ENCODE data around the gene PPM1F.

PPM1F gene

GRCh38 chr22:21961886-21962654 lies 9.4 kb upstream of the PPM1F start (continued):
- no peak for TF ChIP-seq ZNF70 (CRISPR knock-in tag; IDR thresholded peaks at IDR 0.05)
- TF ChIP-seq CSDC2 (CRISPR knock-in tag; IDR thresholded peaks at IDR 0.05), result no peak
- TF ChIP-seq OSR1 (CRISPR knock-in tag; IDR thresholded peaks at IDR 0.05), result no peak
- TF ChIP-seq ZNF565 (CRISPR knock-in tag; conservative IDR thresholded peaks at IDR 0.05; ENCODE audit: low read depth), result no peak
- no peak for TF ChIP-seq CREB5 (CRISPR knock-in tag; IDR thresholded peaks at IDR 0.05; ENCODE audit: low read depth)

DNA sequence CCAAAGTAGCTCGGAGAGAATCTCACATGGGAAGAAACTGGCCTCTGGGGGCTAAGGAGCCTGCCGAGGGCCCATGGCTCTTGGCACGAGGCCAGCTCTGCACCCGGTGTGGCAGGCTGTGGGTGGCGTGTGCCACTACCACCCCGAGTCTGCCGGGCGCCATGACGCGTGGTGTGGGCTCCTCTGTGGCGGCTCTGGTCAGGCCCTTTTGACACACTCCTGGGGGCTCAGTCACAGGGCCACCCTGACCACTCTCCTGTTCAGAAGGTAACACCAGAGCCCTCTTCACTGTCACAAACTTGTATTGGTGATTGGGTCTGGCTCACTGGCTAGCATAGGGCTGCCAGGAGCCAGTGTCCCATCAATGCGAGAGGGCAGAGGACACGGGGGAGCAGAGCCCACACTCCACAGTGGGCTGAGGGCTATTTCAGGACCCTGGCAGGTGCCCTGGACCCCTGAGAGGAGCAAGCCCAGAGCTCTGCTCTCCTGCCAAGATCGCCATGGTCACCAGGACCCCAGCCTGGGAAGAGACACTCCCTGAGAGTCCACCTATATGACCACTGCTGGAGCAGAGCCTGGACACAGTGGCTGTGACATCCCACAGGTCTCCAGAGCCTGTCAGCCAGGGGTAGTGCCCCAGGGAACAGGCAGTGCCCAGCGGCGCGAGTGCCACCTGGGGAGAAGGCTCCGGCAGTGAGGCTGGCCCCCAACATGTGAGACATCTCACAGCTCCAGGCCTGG lies 8.6 kb upstream of the PPM1F start:
- no peak for ATAC-seq

DNA sequence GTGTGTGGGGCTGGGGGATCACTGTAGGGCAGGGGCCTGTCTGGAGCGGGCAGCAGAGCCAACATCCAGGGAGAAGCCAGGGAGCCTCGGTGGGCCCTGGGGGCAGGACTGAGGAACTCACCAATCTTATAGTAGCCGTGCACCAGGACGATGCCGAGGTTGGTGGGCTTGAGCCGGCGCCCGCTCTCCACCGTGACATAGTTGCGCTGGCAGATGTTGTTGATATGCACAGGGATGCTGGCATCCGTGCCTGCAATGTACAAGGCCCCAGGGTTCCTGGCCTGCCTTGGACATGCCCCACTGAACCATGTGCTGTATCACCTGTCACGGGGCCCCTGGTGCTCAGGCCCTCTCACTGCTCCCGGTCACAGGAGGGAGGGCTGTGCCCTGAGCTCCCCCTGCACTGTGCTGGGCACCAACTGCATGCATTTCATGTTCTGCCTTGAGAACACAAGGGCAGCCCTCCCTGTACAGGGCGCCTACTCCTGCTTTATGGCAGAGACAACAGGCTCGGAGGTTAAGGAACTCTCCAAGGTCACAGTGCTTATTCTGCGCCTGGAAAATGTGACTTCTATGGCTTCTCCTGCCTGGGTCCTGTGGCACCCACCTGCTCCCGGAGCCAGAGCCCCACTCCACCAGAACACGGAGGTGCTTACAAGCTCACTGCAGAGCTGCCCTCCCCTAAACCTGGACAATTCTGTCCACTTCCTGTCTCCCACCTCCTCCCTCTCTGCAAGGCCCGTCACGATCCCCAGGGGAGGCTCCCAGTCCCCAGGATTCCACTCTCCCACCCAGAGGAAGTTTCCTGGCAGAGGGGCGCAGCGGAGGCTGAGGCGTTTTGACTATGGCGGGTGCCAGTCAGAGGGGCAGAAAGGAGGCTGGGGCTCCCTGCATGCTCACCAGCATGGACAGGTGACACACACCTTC lies 7.8 kb upstream of the PPM1F start:
- ATAC-seq, result no peak

More for the DNA sequence above, 8.6 kb upstream of the PPM1F start:
- TF ChIP-seq TOX (CRISPR knock-in tag; IDR thresholded peaks at IDR 0.05; ENCODE audit: borderline replicate concordance) (no peak), ZFP3 (CRISPR knock-in tag; IDR thresholded peaks at IDR 0.05) (no peak), ZNF565 (CRISPR knock-in tag; conservative IDR thresholded peaks at IDR 0.05; ENCODE audit: low read depth) (no peak)

DNA sequence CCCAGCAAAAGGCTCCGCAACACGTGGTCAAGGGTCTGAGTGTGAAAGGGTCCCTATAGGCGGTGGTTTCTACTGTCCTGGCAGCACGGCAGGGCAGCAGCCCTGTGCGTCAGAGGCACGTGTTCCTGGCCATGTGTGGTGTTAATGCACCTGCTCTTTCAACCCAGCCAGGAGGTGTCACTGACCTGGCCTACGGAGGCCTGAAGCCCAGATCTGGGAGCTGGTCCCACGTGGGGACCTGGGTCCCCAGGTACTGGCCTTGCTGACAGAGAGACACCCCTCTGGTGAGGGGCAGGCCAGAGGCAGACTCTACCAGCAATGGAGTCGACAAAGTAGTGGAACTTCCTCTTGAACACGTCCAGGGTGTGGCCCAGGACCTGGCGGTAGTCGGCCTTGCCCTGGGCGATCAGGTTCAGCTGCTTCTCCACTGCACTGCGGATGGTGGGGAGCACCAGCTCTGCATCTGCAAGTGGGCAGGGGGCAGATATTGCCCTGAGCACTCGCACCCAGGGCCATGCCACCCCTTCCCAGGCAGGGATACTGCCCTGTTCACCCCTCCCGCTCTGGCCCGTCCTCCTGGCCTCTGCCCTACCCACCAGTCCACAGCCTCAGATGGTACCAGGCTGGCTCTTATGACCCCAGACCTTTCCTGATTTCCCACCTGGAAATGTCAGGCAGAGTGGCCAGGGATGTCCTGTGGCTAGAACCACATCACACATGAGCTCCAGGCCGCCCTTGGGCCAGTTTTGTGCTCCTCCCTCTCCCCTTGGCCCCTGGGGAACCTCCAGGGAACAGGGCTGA lies 6.8 kb upstream of the PPM1F start:
- no peak for TF ChIP-seq ZFP30 (CRISPR knock-in tag; IDR thresholded peaks at IDR 0.05)
- TF ChIP-seq PPARA (CRISPR knock-in tag; IDR thresholded peaks at IDR 0.05; ENCODE audit: borderline replicate concordance), result no peak
- TF ChIP-seq PATZ1 (CRISPR knock-in tag; IDR thresholded peaks at IDR 0.05; ENCODE audit: borderline replicate concordance), result no peak
- no peak for TF ChIP-seq ZNF70 (CRISPR knock-in tag; IDR thresholded peaks at IDR 0.05)
- no peak for ATAC-seq

More for the DNA sequence above, 7.8 kb upstream of the PPM1F start:
- TF ChIP-seq, protein P1, sequence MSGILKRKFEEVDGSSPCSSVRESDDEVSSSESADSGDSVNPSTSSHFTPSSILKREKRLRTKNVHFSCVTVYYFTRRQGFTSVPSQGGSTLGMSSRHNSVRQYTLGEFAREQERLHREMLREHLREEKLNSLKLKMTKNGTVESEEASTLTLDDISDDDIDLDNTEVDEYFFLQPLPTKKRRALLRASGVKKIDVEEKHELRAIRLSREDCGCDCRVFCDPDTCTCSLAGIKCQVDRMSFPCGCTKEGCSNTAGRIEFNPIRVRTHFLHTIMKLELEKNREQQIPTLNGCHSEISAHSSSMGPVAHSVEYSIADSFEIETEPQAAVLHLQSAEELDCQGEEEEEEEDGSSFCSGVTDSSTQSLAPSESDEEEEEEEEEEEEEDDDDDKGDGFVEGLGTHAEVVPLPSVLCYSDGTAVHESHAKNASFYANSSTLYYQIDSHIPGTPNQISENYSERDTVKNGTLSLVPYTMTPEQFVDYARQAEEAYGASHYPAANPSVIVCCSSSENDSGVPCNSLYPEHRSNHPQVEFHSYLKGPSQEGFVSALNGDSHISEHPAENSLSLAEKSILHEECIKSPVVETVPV (CRISPR knock-in tag; IDR thresholded peaks at IDR 0.05), result no peak
- TF ChIP-seq, protein P2, sequence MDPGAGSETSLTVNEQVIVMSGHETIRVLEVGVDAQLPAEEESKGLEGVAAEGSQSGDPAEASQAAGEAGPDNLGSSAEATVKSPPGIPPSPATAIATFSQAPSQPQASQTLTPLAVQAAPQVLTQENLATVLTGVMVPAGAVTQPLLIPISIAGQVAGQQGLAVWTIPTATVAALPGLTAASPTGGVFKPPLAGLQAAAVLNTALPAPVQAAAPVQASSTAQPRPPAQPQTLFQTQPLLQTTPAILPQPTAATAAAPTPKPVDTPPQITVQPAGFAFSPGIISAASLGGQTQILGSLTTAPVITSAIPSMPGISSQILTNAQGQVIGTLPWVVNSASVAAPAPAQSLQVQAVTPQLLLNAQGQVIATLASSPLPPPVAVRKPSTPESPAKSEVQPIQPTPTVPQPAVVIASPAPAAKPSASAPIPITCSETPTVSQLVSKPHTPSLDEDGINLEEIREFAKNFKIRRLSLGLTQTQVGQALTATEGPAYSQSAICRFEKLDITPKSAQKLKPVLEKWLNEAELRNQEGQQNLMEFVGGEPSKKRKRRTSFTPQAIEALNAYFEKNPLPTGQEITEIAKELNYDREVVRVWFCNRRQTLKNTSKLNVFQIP (CRISPR knock-in tag; IDR thresholded peaks at IDR 0.05; ENCODE audit: borderline replicate concordance, low read depth), result no peak
- TF ChIP-seq ZNF70 (CRISPR knock-in tag; IDR thresholded peaks at IDR 0.05), result no peak
- TF ChIP-seq ZFP3 (CRISPR knock-in tag; IDR thresholded peaks at IDR 0.05), result no peak
- TF ChIP-seq TOX (CRISPR knock-in tag; IDR thresholded peaks at IDR 0.05; ENCODE audit: borderline replicate concordance), result no peak

Data from SK-N-SH treated with all-trans-retinoic acid at 6 μM for 48 hours (cell line).